H9 (cell line): ENCODE data around the gene IL1RL1. TPM values are rescaled to one million over a fixed set of nuclear protein-coding genes. Genes with fewer than 3 reads are reported as not detected.

Experiments
- DNase-seq: peaks from one replicate; pipeline ENCODE4 v3.0.0-alpha.2; 2017
- H2AFZ ChIP-seq: one replicate; pipeline ENCODE4 v1.6.1; 2013; ENCODE audit warnings: mild to moderate bottlenecking, low read length, control low read depth, moderate library complexity
- H2AK5ac ChIP-seq: 2 replicates; pipeline ENCODE4 v1.6.1; 2013; ENCODE audit warnings: low read length, control low read depth, mixed read lengths; ENCODE audit not compliant: insufficient read length
- H2BK120ac ChIP-seq: one replicate; pipeline ENCODE4 v1.6.1; 2013; ENCODE audit warnings: low read depth, mild to moderate bottlenecking, low read length, control low read depth, inconsistent platforms; ENCODE audit not compliant: poor library complexity, severe bottlenecking
- H2BK12ac ChIP-seq: 2 replicates; pipeline ENCODE4 v1.6.1; 2013; ENCODE audit warnings: low read length, control low read depth, mixed read lengths, low read depth; ENCODE audit not compliant: insufficient read length
- H2BK15ac ChIP-seq: 2 replicates; pipeline ENCODE4 v1.6.1; 2013; ENCODE audit warnings: low read depth, low read length, control low read depth
- H2BK20ac ChIP-seq: one replicate; pipeline ENCODE4 v1.6.1; 2013; ENCODE audit warnings: low read depth, mild to moderate bottlenecking, low read length, control low read depth, inconsistent platforms; ENCODE audit not compliant: poor library complexity, severe bottlenecking
- H2BK5ac ChIP-seq: 2 replicates; pipeline ENCODE4 v1.6.1; 2013; ENCODE audit warnings: low read length, control low read depth, mixed read lengths; ENCODE audit not compliant: insufficient read length
- H3K14ac ChIP-seq: 2 replicates; pipeline ENCODE4 v1.6.1; 2013; ENCODE audit warnings: low read length, control low read depth; ENCODE audit not compliant: insufficient read depth
- H3K18ac ChIP-seq: 2 replicates; pipeline ENCODE4 v1.6.1; 2013; ENCODE audit warnings: low read depth, mild to moderate bottlenecking, mixed read lengths, low read length, control low read depth; ENCODE audit not compliant: insufficient read length
- H3K23ac ChIP-seq: 2 replicates; pipeline ENCODE4 v1.6.1; 2013; ENCODE audit warnings: low read length, control low read depth, mixed read lengths, low read depth; ENCODE audit not compliant: insufficient read length
- H3K23me2 ChIP-seq: 2 replicates; pipeline ENCODE4 v1.6.1; 2013; ENCODE audit warnings: low read depth, mild to moderate bottlenecking, mixed read lengths, low read length, control low read depth; ENCODE audit not compliant: insufficient read length, poor library complexity, severe bottlenecking
- H3K27ac ChIP-seq: 2 replicates; pipeline ENCODE4 v1.5.1; 2013; ENCODE audit warnings: low read length, control low read depth, mixed read lengths, low read depth; ENCODE audit not compliant: insufficient read length
- H3K27me3 ChIP-seq: 2 replicates; pipeline ENCODE4 v1.6.1; 2013; ENCODE audit warnings: low read length, control low read depth, inconsistent platforms; ENCODE audit not compliant: insufficient read depth
- H3K4ac ChIP-seq: 2 replicates; pipeline ENCODE4 v1.6.1; 2013; ENCODE audit warnings: low read depth, mild to moderate bottlenecking, control low read depth, inconsistent platforms, low read length, moderate library complexity
- H3K4me1 ChIP-seq: 2 replicates; pipeline ENCODE4 v1.6.1; 2013; ENCODE audit warnings: low read length, control low read depth, inconsistent platforms; ENCODE audit not compliant: insufficient read depth
- H3K4me2 ChIP-seq: 2 replicates; pipeline ENCODE4 v1.6.1; 2013; ENCODE audit warnings: low read length, control low read depth, mixed read lengths; ENCODE audit not compliant: insufficient read length, insufficient read depth
- H3K56ac ChIP-seq: 2 replicates; pipeline ENCODE4 v1.6.1; 2013; ENCODE audit warnings: low read depth, mild to moderate bottlenecking, mixed read lengths, low read length, control low read depth; ENCODE audit not compliant: insufficient read length
- H3K79me1 ChIP-seq: 2 replicates; pipeline ENCODE4 v1.6.1; 2013; ENCODE audit warnings: low read depth, mild to moderate bottlenecking, moderate library complexity, low read length, control low read depth, inconsistent platforms; ENCODE audit not compliant: insufficient read depth, poor library complexity, severe bottlenecking
- H3K79me2 ChIP-seq: 2 replicates; pipeline ENCODE4 v1.6.1; 2013; ENCODE audit warnings: low read length, control low read depth, inconsistent platforms; ENCODE audit not compliant: insufficient read depth
- H3K9ac ChIP-seq: 2 replicates; pipeline ENCODE4 v1.6.1; 2013; ENCODE audit warnings: low read length, control low read depth, mixed read lengths; ENCODE audit not compliant: insufficient read length; ENCODE audit errors: extremely low read depth
- H3K9me3 ChIP-seq: one replicate; pipeline ENCODE4 v1.6.1; 2013; ENCODE audit warnings: low read depth, low read length, inconsistent platforms; ENCODE audit not compliant: control insufficient read depth
- H3T11ph ChIP-seq: one replicate; pipeline ENCODE4 v1.6.1; 2013; ENCODE audit warnings: mild to moderate bottlenecking, low read length, control low read depth, inconsistent platforms
- H4K20me1 ChIP-seq: one replicate; pipeline ENCODE4 v1.6.1; 2013; ENCODE audit not compliant: control insufficient read depth, insufficient read length, insufficient read depth
- H4K5ac ChIP-seq: 2 replicates; pipeline ENCODE4 v1.6.1; 2013; ENCODE audit warnings: low read depth, mild to moderate bottlenecking, mixed read lengths, low read length, control low read depth; ENCODE audit not compliant: insufficient read length
- H4K8ac ChIP-seq: replicated peaks from 2 replicates; pipeline ENCODE4 v1.6.1; 2013; ENCODE audit warnings: low read length, control low read depth, mixed read lengths, low read depth; ENCODE audit not compliant: insufficient read length
- H4K91ac ChIP-seq: 2 replicates; pipeline ENCODE4 v1.6.1; 2013; ENCODE audit warnings: low read depth, mild to moderate bottlenecking, moderate library complexity, mixed read lengths, low read length, control low read depth; ENCODE audit not compliant: insufficient read length
- H3K27ac Mint-ChIP-seq, 3 experiments: 2 replicates in 2 of 3; 3 replicates in 1 of 3; pipeline ENCODE4 v1.8.0; 2020 to 2021; ENCODE audit warnings: mixed read lengths in 3 of 3, mild to moderate bottlenecking in 1 of 3, moderate library complexity in 1 of 3
- H3K27me3 Mint-ChIP-seq: 2 replicates; pipeline ENCODE4 v1.8.0; 2021; ENCODE audit warnings: low read depth, mild to moderate bottlenecking, moderate library complexity, mixed read lengths
- H3K36me3 Mint-ChIP-seq, 3 experiments: 2 replicates in 2 of 3; 3 replicates in 1 of 3; pipeline ENCODE4 v1.8.0; 2020 to 2021; ENCODE audit warnings: low read depth in 3 of 3, mixed read lengths in 3 of 3; ENCODE audit not compliant: insufficient read depth in 1 of 3
- H3K4me1 Mint-ChIP-seq, 2 experiments: 2 replicates each; pipeline ENCODE4 v1.8.0; 2020; ENCODE audit warnings: mixed read lengths in 2 of 2
- H3K4me3 Mint-ChIP-seq, 2 experiments: 2 replicates in 1 of 2; 3 replicates in 1 of 2; pipeline ENCODE4 v1.8.0; 2020 to 2021; ENCODE audit warnings: mild to moderate bottlenecking in 2 of 2, mixed read lengths in 2 of 2, moderate library complexity in 1 of 2
- H3K9me3 Mint-ChIP-seq, 2 experiments: 2 replicates in 1 of 2; 3 replicates in 1 of 2; pipeline ENCODE4 v1.8.0; 2020; ENCODE audit warnings: mild to moderate bottlenecking in 2 of 2, mixed read lengths in 2 of 2, moderate library complexity in 1 of 2
- WGBS: extraction: QIAGEN DNeasy Blood & Tissue Kit; methylation state at CpG from one replicate; pipeline ENCODE4 v1.1.7; 2013; ENCODE audit warnings: missing lambda C conversion rate, low lambda C conversion rate, mixed read lengths; ENCODE audit not compliant: insufficient read length; ENCODE audit errors: extremely low coverage; 5-methylcytosine and 5-hydroxymethylcytosine counted together
- total RNA-seq: library from RNA; stranded (reverse); gene quantifications from 2 replicates; pipeline ENCODE4 v1.2.1, GENCODE V29; 2021
- TF ChIP-seq, protein P1 (sequence below): fragments of 200-600 bp; sonication (generic); conservative IDR thresholded peaks from 3 replicates; pipeline ENCODE4 v1.8.0; 2021; ENCODE audit warnings: antibody characterized with exemption, mild to moderate bottlenecking

Gene IL1RL1
- total RNA-seq, 1 experiment from 2014 or later, result not detected

DNA sequence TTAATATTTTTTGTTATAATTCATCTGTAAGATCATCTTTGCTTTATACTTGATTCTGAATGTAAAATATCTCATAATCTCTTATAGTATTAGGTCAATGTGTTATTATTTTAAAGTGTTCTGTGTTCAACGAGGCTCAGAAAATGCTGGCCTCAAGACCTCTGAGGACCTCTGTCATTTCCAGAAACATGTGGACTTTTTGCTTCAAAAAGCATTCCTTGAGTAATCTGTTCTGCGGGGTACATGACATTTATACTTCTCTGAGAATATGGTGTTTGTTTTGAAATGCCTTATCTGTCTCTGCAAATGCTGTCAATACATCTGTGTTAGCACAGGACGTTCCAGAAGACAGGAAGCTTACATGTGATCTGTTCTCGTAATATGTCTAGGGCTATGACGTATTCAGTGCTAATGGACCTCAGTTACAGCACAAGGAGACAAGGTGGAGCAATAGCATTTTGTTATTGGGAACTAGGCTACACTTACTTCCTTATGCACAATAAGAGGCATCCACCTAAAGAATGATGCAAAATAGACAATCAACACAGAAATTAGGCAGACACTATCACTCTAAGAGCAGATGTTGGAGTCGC is 37.6 kb upstream of the IL1RL1 start:
- no peaks in the 10 kb centered on the region for H3K9me3 ChIP-seq
- H3K79me2 ChIP-seq, result no peaks in the 10 kb centered on the region
- H2BK15ac ChIP-seq, result no peak overlapping the region
- no peak overlapping the region for H2AFZ ChIP-seq
- no peak for DNase-seq
- H3K36me3 Mint-ChIP-seq, result peaks cover 2 to 6% (median 4%) of the 10 kb centered on the region in 3 experiments; a peak in 4 of 7 replicates
- H3K27ac ChIP-seq, result no peak overlapping the region
- no peak overlapping the region for H3K9ac ChIP-seq
- no peak overlapping the region for H4K8ac ChIP-seq
- H4K5ac ChIP-seq, result no peak overlapping the region
- no peak overlapping the region for H3K27ac Mint-ChIP-seq
- no peak overlapping the region for H3K14ac ChIP-seq
- H3K18ac ChIP-seq, result no peak overlapping the region
- H3K9me3 Mint-ChIP-seq, result peaks cover 7 to 8% of the 10 kb centered on the region in 2 experiments
- no peaks in the 10 kb centered on the region for H3K23me2 ChIP-seq
- no peak overlapping the region for H3K4me3 Mint-ChIP-seq
- no peak overlapping the region for H4K91ac ChIP-seq
- no peak overlapping the region for H3T11ph ChIP-seq
- peaks cover 7% of the 10 kb centered on the region for H3K27me3 Mint-ChIP-seq
- H3K23ac ChIP-seq, result no peak overlapping the region
- H3K56ac ChIP-seq, result no peak overlapping the region
- no peaks in the 10 kb centered on the region for H3K27me3 ChIP-seq
- no peak overlapping the region for H2BK120ac ChIP-seq
- no peak overlapping the region for H2BK5ac ChIP-seq
- no peaks in the 10 kb centered on the region for H3K4me1 Mint-ChIP-seq
- no peak overlapping the region for H2BK12ac ChIP-seq
- no peak overlapping the region for H3K4me2 ChIP-seq
- no peaks in the 10 kb centered on the region for H4K20me1 ChIP-seq
- H3K4me1 ChIP-seq, result no peaks in the 10 kb centered on the region
- H2BK20ac ChIP-seq, result no peak overlapping the region
- TF ChIP-seq, protein P1, sequence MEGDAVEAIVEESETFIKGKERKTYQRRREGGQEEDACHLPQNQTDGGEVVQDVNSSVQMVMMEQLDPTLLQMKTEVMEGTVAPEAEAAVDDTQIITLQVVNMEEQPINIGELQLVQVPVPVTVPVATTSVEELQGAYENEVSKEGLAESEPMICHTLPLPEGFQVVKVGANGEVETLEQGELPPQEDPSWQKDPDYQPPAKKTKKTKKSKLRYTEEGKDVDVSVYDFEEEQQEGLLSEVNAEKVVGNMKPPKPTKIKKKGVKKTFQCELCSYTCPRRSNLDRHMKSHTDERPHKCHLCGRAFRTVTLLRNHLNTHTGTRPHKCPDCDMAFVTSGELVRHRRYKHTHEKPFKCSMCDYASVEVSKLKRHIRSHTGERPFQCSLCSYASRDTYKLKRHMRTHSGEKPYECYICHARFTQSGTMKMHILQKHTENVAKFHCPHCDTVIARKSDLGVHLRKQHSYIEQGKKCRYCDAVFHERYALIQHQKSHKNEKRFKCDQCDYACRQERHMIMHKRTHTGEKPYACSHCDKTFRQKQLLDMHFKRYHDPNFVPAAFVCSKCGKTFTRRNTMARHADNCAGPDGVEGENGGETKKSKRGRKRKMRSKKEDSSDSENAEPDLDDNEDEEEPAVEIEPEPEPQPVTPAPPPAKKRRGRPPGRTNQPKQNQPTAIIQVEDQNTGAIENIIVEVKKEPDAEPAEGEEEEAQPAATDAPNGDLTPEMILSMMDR, result no peak
- no peaks in the 10 kb centered on the region for H3K79me1 ChIP-seq
- WGBS, result no CpG with 5 or more reads among the region's 6 CpGs
- no peak overlapping the region for H3K4ac ChIP-seq
- no peak overlapping the region for H2AK5ac ChIP-seq
